Dedifferentiated amniotic fluid mesenchymal stem cell (primary cell): ENCODE results near the gene CCDC177.

Source experiments
- DNase-seq: peaks from one replicate; pipeline ENCODE4 v3.0.0-alpha.2; 2016; ENCODE audit errors: extremely low spot score

The CCDC177 gene

GRCh38 chr14:69528930-69529329 is 45.7 kb downstream of the CCDC177 start:
- DNase-seq, result no peak

GRCh38 chr14:69528143-69528542 is 46.5 kb downstream of the CCDC177 start:
- DNase-seq, result no peak

- DNase-seq, result no peak
Observed at GRCh38 chr14:69527635-69528034, 47.0 kb downstream of the CCDC177 start.

GRCh38 chr14:69525896-69526295 is 48.8 kb downstream of the CCDC177 start:
- no peak for DNase-seq

- DNase-seq, result no peak
Observed at GRCh38 chr14:69522026-69522425, 52.6 kb downstream of the CCDC177 start.
